Thoracic aorta (tissue), 2 donors: ENCODE data around the gene FAAP100. TPM values are rescaled to one million over a fixed set of nuclear protein-coding genes. Genes with fewer than 3 reads are reported as not detected.

ENCODE experiments used
- ATAC-seq: fragments of 150-250 bp; one replicate; pipeline ENCODE4 v1.8.0; 2017; ENCODE audit warnings: low read depth; ENCODE audit not compliant: insufficient number of reproducible peaks, low FRiP score
- DNase-seq: peaks from one replicate; pipeline ENCODE4 v3.0.0-alpha.2; 2020; ENCODE audit warnings: low spot score
- H3K27ac ChIP-seq, 2 donors: fragments of 200-600 bp; sonication (generic); 1 replicate in 1 of 2; 2 replicates in 1 of 2; pipeline ENCODE4 v1.5.1; 2016; ENCODE audit warnings: mild to moderate bottlenecking in 2 of 2, moderate library complexity in 2 of 2
- H3K27me3 ChIP-seq: fragments of 200-600 bp; sonication (generic); replicated peaks from 2 replicates; pipeline ENCODE4 v1.6.0; 2016; ENCODE audit warnings: mild to moderate bottlenecking; ENCODE audit not compliant: insufficient read depth
- H3K36me3 ChIP-seq: fragments of 200-600 bp; sonication (generic); one replicate; pipeline ENCODE4 v1.5.1; 2016
- H3K4me1 ChIP-seq, 2 donors: fragments of 200-600 bp; sonication (generic); 1 replicate in 1 of 2; 2 replicates in 1 of 2; pipeline versions ENCODE4 v1.5.1 to v1.6.0; 2016; ENCODE audit warnings: low read depth in 2 of 2, mild to moderate bottlenecking in 1 of 2; ENCODE audit not compliant: control insufficient read depth in 1 of 2
- H3K4me3 ChIP-seq: fragments of 200-600 bp; sonication (generic); 2 replicates; pipeline ENCODE4 v1.5.1; 2016; ENCODE audit warnings: mild to moderate bottlenecking
- H3K9me3 ChIP-seq: fragments of 200-600 bp; sonication (generic); 2 replicates; pipeline ENCODE4 v1.5.1; 2016
- total RNA-seq, 2 donors: library from RNA; depleted of rRNA; stranded (reverse); fragments of >200 nt; gene quantifications; one replicate each; pipeline versions ENCODE4 v1.1.0 to v1.2.3, GENCODE V29; 2016
- TF ChIP-seq, protein P1 (sequence below): fragments of 200-600 bp; sonication (generic); IDR thresholded peaks from one replicate; pipeline ENCODE4 v1.5.1; 2019; ENCODE audit warnings: antibody characterized with exemption

The FAAP100 gene
- total RNA-seq, 2 donors from 2014 or later, result 43.2 to 57.9 TPM

DNA sequence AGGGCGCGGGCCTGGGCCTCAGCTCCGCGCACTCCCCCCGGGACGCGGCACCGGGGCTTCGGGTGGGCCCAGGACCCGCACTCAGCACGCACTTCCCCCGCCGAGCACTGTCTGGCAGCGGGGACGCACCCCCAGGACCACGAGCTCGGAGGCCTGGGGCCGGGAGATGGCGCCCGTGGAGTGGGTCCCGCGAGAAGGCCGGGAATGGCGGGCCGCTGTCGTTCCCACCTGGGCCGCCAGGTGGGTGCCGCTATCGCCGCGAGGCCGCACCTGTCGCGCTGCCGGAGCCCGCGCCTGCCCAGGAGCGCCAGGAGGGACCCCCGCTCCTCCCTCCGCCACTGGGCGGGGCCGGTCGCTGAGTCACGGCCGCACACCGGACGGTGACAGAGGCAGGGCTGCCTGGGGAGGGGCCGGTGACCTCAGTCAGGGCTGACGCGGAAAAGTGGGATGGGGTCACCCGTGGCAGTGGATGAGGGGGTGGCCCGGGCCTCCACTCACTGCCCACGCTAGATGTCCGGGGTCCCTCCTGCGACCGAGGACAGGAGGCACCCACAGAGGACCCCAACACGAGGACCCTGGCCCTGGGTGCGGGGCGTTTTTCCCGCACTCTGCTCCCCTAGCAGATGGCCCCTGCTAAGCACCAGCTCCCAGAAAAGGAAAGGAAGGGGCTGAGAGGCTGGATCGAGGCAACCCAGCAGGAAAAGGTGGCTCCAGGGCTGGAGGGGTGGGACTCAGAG, 32.7 kb downstream of the FAAP100 start:
- TF ChIP-seq, protein P1, sequence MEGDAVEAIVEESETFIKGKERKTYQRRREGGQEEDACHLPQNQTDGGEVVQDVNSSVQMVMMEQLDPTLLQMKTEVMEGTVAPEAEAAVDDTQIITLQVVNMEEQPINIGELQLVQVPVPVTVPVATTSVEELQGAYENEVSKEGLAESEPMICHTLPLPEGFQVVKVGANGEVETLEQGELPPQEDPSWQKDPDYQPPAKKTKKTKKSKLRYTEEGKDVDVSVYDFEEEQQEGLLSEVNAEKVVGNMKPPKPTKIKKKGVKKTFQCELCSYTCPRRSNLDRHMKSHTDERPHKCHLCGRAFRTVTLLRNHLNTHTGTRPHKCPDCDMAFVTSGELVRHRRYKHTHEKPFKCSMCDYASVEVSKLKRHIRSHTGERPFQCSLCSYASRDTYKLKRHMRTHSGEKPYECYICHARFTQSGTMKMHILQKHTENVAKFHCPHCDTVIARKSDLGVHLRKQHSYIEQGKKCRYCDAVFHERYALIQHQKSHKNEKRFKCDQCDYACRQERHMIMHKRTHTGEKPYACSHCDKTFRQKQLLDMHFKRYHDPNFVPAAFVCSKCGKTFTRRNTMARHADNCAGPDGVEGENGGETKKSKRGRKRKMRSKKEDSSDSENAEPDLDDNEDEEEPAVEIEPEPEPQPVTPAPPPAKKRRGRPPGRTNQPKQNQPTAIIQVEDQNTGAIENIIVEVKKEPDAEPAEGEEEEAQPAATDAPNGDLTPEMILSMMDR, result peak; percentile 58
- Histone ChIP-seq H3K36me3 (no peaks in the 10 kb centered on the region), H3K4me3 (peak overlapping the region; percentile 99), H3K27me3 (no peaks in the 10 kb centered on the region), H3K9me3 (no peaks in the 10 kb centered on the region), H3K27ac (peak overlapping the region; percentile 99 to 100), H3K4me1 (peaks cover 41 to 63% of the 10 kb centered on the region in 2 donors)
- no peak for ATAC-seq
- no peak for DNase-seq

DNA sequence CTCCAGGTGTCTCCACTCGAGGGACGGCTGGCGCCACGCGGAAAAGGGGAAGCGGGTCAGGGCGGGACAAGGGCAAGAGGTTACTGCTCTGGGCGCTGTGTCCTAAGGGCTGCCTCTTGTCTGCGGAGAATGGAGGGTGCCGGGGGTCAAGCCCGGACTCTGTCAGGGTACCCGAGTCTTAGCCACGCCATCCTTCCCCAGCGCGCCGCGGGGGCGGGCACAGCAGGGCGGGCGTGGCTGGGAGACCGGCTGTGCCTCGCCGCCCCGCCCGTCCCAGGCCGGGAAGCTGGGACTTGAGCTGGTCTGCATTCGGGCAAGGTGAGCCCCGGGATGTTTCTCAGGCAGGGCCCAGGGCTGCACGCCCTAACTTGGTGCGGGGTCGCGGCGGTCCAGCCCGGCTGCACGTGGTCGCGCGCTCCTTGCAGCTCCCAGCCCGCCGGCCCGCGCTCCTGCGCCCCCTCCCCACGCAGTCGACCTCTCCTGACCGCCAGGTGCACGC, 33.3 kb downstream of the FAAP100 start:
- Histone ChIP-seq H3K9me3 (no peaks in the 10 kb centered on the region), H3K27me3 (no peaks in the 10 kb centered on the region), H3K27ac (peak overlapping the region; percentile 99 to 100), H3K4me3 (peak overlapping the region; percentile 99), H3K4me1 (peaks cover 41 to 58% of the 10 kb centered on the region in 2 donors), H3K36me3 (no peaks in the 10 kb centered on the region)
- no peak for ATAC-seq
- TF ChIP-seq, protein P1, result no peak
- no peak for DNase-seq

DNA sequence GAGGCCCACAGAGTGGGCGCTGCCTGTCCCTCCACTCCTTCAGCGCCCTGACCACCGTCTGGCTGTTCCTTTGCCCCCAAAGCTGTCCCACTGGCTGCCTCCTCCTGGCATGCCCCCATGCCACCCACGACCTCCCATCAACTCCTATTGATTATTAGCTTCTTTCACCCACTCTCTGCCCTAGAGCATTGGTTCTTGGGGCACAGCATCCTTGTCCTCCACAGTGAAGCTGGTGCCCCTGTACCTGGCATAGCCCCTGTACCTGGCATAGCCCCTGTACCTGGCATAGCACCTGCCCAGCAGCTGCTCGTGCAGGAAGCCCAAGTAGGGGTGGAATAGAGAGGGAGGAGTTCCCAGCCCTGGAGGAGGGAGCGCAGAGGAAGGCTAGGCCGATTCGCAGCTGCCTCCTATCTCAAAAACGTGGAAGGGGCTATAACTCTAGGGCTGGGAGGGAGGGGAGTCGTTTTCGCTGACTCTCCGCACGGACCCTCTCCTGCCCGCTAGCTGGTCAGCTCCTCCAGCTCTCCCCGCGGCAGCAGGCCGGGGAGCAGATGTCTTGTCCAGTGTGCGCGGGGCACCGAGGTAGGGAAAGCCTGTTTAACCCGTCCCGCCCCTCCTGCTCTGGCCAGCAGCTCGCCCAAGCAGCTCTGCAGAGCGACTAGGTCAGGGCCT, 33.9 kb downstream of the FAAP100 start:
- Histone ChIP-seq H3K4me1 (peaks cover 36 to 52% of the 10 kb centered on the region in 2 donors), H3K27me3 (no peaks in the 10 kb centered on the region), H3K4me3 (peak overlapping the region; percentile 99), H3K9me3 (no peaks in the 10 kb centered on the region), H3K27ac (peak overlapping the region; percentile 99 to 100), H3K36me3 (no peaks in the 10 kb centered on the region)
- no peak for ATAC-seq
- DNase-seq, result no peak
- TF ChIP-seq, protein P1, result no peak

DNA sequence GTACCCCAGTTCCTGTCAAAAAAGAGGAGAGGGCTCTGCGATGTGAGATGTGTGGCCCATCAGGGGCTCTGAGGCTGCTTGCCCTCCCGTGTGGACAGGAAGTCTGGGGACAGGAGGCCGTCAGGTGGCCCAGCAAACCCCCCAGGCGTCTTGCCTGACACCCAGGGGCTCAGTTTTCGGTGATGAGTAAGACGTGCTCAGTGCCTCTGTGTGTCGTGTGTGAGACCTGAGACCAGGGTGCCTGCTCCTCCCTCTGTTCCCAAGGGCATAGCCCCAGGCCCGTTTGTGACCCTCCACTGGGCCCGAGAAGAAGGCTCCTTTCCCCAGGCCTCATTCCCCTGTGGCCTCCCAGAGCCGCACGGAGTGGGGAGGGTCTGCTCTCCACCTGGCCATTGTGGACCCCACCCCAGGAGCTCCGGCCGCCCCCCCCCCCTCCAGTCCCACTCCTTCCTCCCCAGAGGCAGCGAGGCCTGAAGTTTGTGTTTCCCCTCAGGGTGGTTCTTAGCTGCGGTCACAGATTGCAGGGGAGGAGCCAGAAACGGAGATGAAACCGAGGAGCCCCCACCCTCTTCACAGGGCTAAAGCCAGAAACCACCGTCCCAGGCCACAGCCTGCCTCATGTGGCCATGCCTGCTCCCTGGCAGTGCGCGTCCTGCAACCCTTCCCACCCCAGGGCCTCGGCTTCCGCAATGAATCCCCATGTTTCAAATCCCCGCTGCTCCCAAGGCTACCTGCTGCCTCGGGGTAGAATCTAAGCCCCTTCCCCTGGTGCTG, 34.6 kb downstream of the FAAP100 start:
- TF ChIP-seq, protein P1, result no peak
- Histone ChIP-seq H3K27me3 (no peaks in the 10 kb centered on the region), H3K4me1 (peaks cover 35 to 46% of the 10 kb centered on the region in 2 donors), H3K36me3 (no peaks in the 10 kb centered on the region), H3K4me3 (peak overlapping the region; percentile 99), H3K27ac (peak overlapping the region; percentile 99 to 100), H3K9me3 (no peaks in the 10 kb centered on the region)
- DNase-seq, result no peak
- ATAC-seq, result no peak

DNA sequence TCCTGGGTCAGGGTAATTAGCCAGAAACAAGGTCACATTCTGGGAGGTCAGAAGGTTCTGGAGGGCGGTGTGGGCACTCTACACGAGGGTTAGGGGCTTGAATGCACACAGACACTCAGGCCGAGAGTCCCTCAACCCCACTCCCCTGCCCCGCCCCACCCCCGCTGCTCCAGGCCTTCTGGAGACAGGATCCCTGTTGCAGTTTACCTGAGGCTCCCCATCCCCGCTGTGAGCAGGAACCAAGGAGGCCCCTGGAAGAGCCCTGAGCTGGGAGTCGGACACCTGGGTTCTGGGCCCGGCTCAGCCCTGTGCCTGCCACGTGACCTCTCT, 35.2 kb downstream of the FAAP100 start:
- H3K4me3 ChIP-seq, result peak overlapping the region; percentile 99
- TF ChIP-seq, protein P1, result no peak

More for the DNA sequence above, 35.2 kb downstream of the FAAP100 start:
- H3K36me3 ChIP-seq, result peaks cover 3% of the 10 kb centered on the region
- H3K27me3 ChIP-seq, result no peaks in the 10 kb centered on the region
- ATAC-seq (no peak), DNase-seq (no peak)
- no peaks in the 10 kb centered on the region for H3K9me3 ChIP-seq
- peaks cover 35 to 46% of the 10 kb centered on the region in 2 donors for H3K4me1 ChIP-seq
- H3K27ac ChIP-seq, result peak overlapping the region; percentile 99 to 100
